Left kidney (tissue), 8 donors: ENCODE results near the gene P2RY11. TPM values are rescaled to one million over a fixed set of nuclear protein-coding genes. Genes with fewer than 3 reads are reported as not detected.

ENCODE experiments used
- DNase-seq: peaks from one replicate; pipeline ENCODE4 v3.0.0-alpha.2; 2013
- long read RNA-seq, 8 donors: transcript quantifications; one replicate each; lab custom pipeline, GENCODE V29; 2026
- polyA plus RNA-seq: library from polyadenylated mRNA; unstranded; fragments of 120-200 nt; gene quantifications from one replicate; pipeline ENCODE4 v1.2.1, GENCODE V29; 2013; ENCODE audit not compliant: insufficient read length

P2RY11 gene, protein sequence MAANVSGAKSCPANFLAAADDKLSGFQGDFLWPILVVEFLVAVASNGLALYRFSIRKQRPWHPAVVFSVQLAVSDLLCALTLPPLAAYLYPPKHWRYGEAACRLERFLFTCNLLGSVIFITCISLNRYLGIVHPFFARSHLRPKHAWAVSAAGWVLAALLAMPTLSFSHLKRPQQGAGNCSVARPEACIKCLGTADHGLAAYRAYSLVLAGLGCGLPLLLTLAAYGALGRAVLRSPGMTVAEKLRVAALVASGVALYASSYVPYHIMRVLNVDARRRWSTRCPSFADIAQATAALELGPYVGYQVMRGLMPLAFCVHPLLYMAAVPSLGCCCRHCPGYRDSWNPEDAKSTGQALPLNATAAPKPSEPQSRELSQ
- polyA plus RNA-seq: 12.7 TPM
- long read RNA-seq, donor 1: 0 reads
- long read RNA-seq, donor 2: 0 reads
- long read RNA-seq, donor 3: 0 reads
- long read RNA-seq, donor 4, partial matches to known transcripts: 54 of 77 reads
- long read RNA-seq, donor 4, other reads (novel, unspliced or antisense): 23 of 77 reads
- long read RNA-seq, donor 5: 0 reads
- long read RNA-seq, donor 6: 0 reads
- long read RNA-seq, donor 7: 0 reads
- long read RNA-seq, donor 8: 0 reads

DNA sequence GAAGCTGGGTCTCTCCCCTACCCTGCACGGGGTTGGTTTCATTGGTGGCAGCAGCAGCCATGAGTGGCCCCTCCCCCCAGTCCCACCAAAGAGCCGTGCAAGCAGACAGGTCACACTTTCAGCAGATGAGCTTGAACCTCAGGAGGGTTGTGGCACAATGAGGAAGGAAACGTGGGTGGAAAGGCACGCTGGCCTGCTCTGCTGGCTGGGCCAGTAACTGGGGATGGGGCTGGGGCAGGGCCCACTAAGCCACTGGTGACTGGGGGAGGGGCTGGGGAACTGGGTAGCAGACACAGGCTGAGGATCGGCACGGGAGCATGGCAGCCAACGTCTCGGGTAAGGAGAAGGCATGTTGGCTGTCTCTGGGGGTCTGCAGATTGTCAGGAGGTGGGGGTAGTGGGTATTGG, at the start of gene P2RY11:
P2RY11 (plus strand) TSS at position 289 of the 407 bp plus-strand sequence; CDS start at position 318, 29 bp downstream.
- no peak for DNase-seq

DNA sequence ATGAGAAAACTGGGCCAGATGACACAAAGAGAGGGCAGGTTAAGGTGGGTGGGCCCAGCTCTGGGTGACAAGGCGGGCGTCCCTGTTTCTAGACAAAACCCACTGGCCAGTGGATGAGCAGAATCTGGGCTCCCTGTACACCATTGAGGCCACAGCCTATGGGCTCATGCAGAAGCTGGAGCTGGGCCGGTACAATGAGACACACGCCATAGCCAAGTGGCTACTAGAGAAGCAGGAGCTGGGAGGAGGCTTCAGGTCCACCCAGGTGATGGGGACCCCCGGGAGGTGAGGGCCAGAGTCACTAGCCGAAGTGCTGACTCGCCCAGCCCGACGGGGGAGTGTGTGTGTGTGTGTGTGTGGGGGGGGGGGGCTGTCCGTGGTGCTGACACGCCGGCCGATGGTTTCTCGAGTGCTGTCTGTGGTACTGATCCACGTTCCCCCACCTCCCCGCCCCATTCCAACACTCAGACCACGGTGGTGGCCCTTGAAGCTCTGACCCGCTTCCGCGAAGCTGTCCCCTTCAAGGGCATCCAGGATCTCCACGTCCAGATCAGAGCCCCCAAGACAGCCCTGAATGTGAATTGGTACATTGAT, 49.7 kb upstream of the P2RY11 start:
- DNase-seq: no peak

DNA sequence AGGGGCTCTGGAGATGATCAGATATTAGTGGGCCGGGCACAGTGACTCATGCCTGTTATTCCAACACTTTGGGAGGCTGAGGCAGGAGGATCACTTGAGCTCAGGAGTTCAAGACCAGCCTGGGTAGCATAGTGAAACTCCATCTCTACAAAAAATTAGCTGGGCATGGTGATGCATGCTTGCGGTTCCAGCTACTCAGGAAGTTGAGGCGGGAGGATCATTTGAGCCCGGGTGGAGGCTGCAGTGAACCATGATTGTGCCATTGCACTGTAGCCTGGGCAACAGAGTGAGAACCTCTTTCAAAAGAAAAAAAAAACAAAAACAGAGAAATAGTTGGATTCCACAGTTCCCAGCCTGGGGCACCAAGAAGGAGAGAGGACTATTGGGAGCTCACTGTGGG, 43.3 kb upstream of the P2RY11 start:
- DNase-seq: no peak

DNA sequence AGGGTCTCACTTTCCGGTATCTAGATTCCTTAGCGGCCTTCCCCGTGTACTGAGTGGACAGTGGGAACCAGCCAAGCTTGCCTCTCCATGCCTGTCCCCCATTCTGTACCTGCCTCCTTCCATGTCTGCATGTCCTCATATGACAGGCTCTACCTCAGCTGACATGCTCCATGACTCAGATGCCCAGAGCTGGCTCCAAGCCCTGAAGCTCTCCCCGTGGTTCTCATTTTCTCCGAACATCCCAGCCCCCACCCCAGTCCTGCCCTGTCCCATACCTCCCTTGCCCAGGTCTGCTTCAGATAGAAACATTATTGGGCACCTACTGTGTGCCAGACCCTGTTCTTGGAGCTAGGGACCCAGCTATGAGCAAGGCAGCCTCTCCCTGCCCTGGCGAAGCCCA, 42.4 kb upstream of the P2RY11 start:
- no peak for DNase-seq

DNA sequence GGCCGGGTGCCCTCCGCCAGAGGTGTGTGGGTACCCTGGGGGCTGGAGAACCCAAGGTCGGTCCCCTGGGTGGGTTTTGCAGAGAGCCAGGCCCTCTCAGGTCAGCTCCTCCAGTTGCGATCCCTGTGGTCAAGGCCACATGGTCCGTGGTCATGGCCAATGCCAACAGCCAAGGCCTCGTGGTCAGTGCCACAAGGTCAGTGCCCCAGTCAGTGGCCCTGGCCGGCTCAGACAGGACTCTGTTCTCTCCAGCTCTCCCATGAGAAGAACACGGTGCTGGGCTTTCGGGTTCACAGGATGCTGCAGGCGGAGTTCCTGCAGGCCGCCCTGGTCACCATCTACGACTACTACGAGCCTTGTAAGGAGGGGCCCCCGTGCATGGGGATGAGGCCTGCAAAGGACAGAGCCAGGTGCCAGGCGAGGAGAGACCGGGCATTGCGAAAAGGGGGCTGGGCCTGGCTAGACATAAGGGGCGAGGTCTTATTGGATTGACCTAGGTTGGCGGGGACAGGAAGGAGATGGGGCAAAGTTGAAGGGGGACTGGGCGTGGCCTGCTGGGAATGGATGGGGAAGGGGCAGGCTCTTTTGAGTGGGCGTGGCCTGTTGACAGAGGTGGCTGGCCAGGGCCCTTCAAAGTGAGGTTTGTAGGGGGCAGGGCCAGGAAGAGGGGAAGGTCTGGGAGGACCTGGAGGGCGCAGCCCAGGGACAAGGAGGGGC, 40.6 kb upstream of the P2RY11 start:
- DNase-seq: no peak

DNA sequence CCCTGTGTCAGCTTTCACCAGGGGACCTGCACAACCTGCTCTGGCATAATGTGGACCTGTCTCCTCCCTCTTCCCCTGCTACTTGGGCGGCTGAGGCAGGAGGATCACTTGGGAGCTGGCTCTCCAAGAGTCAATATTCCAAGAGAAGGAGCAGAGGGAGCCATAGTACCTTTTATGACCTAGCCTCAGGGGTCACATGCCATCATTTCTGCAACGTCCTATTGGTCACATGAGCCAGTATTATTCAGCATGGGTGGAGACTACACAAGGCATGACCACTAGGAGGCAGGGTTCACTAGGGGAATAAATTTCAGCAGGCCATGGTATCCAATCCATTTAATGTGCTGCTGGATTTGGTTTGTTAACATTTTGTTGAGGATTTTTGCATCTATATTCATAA, 37.3 kb upstream of the P2RY11 start:
- DNase-seq: no peak

GRCh38 chr19:10076535-10076934, 35.0 kb upstream of the P2RY11 start:
- DNase-seq: no peak

DNA sequence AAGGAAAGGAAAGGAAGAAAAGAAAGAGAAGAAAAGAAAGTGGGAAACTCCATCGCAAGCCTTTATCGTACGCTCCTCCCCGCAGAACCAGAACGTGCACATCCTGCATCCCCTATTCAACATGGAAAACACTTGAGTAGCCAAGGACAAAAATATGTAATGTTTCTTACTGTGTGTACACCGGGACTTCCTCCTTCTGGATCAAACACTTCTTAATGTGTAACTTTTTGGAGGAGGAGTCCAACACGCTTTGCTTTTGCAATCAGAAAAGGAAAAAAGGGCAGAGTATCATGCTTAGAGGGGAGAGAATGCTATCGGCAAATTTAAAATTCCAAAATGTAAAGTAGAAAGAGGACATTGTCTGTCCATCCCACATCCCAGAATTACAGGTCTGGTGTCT, 33.2 kb upstream of the P2RY11 start:
- no peak for DNase-seq

DNA sequence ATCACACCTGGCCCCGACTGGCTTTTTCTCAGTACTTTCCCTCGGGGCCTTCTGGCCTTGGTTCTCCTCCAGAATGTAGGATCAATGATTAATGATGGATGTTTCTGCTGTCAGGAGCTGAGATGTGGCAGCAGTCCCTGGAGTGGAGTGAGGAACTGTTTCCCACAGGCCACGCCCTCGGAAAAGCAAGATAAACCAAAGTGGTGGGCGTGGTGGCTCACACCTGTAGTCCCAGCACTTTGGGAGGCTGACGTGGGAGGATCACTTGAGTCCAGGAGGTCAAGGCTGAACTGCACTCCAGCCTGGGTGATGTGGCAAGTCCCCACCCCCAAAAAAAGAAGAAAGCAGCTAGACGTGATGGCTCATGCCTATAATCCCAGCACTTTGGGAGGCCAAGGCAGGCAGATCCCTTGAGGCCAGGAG, 32.5 kb upstream of the P2RY11 start:
- no peak for DNase-seq

DNA sequence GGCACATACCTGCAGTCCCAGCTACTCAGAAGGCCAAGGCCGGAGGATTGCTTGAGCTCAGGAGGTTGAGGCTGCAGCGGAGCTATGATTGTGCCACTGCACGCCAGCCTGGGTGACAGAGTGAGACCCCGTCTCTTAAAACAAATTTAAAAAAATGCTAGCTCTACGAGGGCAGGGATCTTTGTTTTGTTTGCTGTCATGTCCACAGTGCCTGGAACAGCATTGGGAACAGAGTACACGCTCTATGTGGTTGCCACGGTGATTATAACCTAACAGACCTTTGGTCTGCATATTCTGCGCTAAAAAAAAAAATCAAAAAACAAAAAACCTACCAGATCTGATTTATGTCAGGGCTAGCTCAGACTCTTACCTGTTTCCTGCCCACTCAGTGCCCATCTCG, 27.6 kb upstream of the P2RY11 start:
- no peak for DNase-seq

GRCh38 chr19:10084803-10085202, 26.7 kb upstream of the P2RY11 start:
- DNase-seq: no peak

DNA sequence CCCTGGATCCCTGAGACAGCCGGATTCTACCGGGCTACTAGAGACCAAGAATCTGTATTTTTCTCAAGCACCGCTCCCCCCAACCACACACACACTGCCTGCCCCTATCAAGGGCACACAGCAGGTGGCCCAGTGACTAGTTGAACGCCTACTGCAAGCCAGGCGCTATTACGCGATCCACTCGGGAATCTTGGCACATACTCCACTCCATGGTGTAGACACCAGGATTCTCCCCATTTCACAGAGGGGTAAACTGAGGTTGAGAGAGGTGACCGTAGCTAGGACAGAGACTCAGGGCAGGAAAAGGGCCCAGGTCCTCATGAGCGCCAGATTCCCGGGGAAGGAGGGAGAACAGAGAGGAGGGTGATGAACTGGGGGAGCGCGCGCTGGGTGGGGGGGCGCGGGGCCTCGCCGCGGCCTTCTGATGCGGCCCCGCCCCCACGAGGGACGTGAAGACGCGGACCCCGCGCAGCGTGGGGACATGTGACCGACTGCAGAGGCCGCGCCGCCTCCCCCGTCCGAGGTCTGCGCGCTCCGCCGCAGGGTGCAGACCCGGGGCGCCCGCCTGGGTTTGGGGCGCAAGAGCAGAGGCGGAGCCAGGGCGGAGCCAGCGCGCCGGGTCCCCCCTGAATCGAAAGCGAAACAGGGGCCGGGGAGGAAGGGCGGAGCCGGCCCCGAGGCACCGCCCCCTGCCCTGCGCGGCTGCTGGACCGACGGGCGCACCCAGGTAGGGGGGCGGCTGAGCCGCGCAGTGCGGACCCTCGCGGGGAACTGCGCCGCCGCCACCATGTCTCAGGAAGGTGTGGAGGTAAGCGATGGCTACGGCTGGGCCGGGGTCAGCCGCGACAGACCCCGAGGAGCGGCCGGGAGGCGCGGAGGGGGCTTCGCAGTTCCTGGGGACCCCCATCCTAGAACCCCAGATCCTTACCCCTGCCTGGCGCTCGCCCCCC, 25.6 kb upstream of the P2RY11 start, which contains the start of gene SHFL:
SHFL (plus strand) TSS at position 677 of the 950 bp plus-strand sequence; CDS start at position 788, 111 bp downstream.
- no peak for DNase-seq

GRCh38 chr19:10086591-10087192, 24.8 kb upstream of the P2RY11 start:
- no peak for DNase-seq

DNA sequence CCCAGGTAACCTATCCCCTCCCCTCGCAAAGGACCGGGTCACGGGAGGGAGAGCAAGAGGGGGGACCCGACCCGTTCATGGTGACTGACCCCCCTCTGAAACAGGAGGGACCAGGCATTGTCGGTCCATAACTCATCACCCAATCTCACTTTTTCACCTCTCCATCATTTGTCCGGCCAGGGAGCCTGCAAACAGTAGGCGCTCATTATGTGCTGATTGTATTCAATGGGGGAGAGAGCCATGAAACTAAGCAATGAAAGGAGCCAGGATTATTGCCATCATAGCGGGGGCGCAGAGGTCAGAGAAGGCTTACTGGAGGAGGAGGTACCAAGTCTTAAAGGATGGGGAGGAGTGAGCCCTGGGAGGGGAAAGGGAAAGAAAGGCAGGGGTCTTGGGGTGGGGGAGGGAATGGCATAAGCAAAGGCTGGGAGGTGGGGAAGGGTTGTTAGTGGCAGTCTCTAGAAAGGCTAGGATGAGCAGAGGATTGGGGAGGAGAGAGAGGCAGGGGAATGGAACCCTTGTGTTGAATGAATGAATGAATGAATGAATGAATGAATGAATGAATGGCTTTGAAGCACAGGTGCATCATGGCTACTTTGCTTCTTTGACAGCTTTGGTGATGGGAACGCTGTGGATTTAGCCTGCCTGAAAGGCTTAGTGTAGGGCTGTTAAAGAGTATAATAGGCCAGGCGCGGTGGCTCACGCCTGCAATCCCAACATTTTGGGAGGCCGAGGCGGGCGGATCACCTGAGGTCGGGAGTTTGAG, 24.0 kb upstream of the P2RY11 start:
- no peak for DNase-seq

DNA sequence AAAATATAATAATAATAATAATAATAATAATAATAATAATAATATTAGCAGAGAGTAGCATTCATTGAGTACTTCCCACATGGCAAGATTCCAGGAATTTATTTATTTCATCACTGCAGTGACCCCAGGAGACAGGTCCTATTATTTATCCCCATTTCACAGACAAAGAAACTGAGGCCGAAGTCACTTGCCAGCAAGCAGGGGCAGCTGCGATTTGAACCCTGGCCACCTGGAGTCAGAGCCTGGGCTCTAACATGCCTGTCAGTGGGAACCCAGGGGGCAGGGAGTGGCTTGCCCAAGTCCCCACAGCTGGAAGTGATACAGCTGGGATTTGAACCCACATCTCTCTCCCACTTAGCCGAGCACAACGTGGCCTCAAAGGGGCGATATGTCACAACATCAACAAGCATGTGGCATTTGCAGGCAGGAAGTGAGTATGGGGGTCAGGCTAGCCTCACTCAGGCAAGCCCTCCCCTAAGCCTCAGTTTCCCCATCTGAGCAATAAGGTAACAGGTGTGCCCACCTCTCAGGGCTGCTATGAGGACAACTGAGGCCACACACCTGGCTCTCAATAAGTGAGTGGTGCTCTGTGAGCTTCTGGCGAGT, 22.4 kb upstream of the P2RY11 start:
- DNase-seq: no peak

- DNase-seq: no peak
Measured at GRCh38 chr19:10089801-10090375, 21.6 kb upstream of the P2RY11 start.

- DNase-seq: no peak
Measured at GRCh38 chr19:10091370-10091687, 20.2 kb upstream of the P2RY11 start.

DNA sequence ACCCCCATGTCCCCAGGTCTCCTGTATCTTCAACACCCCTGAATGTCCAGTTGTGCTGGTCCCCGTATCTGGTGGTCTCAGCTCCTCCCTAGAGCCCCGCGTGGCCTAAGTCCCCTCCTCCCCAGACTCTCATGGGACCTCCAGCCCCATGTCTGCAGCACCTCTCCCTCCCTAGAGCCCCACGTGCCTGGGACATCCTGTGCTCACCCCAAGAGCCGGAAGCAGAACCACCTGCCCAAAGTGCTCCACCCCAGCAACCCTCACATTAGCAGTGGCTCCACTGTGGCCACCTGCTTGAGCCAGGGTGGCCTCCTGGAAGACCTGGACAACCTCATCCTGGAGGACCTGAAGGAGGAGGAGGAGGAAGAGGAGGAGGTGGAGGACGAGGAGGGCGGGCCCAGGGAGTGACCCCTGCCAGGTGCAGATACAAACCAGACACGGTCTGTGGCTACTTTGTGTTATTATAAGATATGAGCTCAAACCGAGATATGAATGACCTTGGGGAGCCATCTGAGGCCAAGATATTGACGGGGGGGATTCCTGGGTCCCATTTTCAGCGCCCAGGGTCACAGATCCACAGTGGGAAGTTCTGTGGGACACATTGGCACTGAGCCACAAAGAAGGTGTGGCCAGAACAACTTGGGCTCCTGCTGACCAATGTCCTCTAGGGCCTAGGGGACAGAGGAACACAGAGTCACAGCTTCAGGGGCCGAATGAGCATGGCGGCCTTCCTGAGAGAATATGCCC, 19.4 kb upstream of the P2RY11 start:
- DNase-seq: no peak
